Measurements from ENCODE around the gene RNF225.
"Not testable (repeated sequence)": the region's sequence is repeated elsewhere in the genome, so short reads cannot be mapped to it uniquely, and the experiment has no call there.

The RNF225 gene

DNA sequence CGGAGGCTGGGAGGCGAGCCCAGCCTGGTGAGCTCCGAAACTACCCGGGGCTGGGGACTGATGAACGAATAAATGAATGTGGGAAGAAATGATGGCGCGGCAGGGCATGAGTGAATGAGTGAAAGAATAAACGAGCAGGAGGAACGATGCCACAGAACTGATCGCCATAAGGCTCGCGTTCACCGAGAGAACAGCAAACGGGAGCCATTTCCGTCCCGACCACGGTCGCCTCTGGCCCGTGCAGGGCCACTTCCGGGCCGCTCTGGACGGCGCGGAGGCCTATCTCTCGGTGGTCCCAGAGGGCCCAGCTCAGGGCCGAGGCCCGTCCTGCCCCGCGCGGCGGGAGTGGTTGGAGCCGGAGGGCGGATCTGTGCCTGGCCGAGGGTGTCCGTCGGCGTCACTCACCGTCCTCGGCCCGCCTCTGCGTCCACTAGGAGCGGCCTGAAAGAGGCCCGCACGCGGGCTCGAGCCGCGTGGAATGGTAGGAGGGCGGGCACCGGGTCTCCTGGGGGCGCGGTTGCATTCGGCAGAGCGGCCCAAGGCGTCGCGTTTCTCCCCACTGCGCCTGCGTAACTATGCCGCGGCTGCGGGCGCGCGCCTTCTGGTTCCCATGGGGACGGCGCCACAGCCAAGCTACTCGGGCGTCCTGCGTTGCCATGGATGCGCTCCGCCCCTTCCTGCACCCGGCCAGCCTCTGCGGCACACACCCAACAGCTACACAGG is 33.0 kb upstream of the RNF225 start, which contains the start of gene ZNF497:
ZNF497 (minus strand) TSS at position 480 of the 723 bp plus-strand sequence. CDS start 5,116 bp downstream, outside the sequence.
- peak; percentile 94 for DNase-seq

GRCh38 chr19:58364146-58364545 is 31.3 kb upstream of the RNF225 start:
- DNase-seq: no peak

DNA sequence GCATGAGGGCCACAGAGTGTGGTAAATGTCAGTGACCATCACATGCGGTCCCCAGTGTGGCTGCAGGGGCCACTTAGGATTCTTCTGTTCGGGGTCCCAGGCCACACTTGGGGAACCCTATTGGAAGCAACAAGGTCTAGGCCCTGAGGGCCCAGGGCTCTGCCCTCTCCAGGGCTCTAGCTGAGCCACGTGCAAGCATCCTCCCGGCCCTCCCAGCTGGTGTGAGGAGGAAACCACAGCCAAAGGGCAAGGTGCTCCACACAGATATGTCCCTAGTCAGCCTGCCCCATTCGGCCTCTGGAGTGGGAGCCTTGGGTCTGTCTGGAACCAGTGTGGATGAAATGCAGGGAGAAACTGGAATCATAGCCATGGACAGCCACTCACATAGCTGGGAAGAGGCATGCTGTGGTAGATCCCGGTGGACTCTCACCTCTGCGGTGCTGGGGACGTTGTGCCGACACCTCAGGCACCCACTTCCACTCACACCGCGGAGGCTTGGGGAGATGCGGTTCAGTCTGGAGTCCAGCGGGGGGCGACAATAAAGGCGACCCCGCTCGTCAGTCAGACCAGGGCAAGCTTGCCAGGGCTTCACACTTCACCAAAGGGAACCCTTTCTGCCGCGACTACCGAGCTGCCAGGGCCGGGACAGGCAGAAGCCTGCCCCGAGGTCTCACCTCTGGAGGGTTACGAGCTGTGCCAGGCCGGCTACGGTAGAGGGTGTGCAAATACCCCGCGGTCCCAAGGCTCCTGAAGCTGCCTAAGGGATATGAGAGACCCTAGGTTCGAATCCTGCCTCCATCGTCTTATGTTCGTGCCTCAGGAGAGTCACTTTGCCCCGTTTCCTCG is 28.6 kb upstream of the RNF225 start:
- no peak for DNase-seq

GRCh38 chr19:58367698-58368454 is 27.6 kb upstream of the RNF225 start:
- no peak for DNase-seq

DNA sequence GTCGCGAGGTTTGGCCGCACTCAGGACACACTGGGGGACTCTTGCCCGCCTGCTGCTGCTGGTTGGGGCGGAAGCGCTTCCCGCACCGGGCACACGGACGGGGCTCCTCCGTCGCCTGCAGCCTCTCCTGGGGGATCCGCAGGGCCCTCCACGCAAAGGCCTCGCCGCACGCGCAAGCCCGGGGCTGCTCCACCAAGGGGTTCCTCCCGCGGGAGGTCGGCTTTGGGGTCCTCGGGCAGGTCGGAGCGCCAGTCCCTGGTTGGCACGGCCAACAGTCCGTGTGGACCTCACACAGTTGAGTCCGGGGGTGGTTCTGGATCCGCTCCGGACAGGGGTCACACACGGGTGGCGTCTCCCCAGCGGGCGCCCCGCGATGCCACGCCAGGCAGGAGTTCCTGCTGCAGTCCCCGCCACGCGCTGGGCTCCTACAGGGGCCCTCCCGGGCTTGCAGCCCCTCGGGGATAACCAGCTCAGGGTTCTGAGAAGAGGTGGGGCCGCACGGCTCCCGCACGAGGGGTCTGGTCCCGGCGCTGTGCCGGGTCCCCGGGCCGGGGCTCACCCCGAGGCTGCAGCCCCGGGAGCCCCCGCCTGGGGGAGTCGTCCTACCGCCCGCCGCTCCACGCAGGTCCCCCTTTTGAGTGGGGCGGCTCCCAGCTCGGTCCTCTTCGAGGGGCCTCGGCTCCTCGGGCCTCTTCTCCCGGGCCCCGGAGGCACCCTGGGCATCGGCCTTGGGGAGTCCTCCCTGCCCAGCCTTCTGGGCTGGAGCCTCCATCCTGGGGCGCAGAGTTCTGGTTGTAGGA is 26.7 kb upstream of the RNF225 start:
- DNase-seq: no peak

- no peak for DNase-seq
Measured at GRCh38 chr19:58372311-58373133, 22.9 kb upstream of the RNF225 start.

DNA sequence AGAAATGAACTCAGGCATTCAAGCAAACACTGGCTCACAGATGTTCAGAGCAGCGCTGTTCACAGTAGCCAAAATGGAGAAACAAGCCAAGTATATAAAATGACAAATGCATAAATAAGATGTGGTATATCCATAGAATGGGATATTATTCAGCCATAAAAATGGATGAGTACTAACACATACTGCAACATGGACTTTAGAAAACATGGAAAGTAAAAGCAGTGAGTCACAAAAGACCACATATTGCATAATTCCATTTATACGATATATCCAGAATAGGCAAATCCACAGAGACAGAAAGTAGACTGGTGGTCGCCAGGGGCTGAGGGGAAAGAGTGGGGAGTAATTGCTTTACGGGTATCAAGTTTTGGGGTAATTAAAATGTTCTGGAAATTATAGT is 21.3 kb upstream of the RNF225 start:
- no peak for DNase-seq

DNA sequence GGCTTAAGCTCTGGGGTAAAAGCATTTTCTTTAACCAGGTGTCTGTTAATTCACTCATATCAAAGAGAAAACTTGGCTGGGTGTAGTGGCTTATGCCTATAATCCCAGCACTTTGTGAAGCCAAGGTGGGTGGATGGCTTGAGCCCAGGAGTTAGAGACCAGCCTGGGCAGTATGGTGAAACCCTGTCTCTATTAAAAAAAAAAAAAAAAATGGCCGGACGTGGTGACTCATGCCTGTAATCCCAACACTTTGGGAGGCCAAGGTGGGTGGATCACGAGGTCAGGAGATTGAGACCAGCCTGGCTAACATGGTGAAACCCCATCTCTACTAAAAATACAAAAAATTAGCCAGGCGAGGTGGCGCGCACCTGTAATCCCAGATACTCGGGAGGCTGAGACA is 18.7 kb upstream of the RNF225 start:
- DNase-seq: not testable (repeated sequence)

- no peak for DNase-seq
Measured at GRCh38 chr19:58379246-58379645, 16.2 kb upstream of the RNF225 start.

DNA sequence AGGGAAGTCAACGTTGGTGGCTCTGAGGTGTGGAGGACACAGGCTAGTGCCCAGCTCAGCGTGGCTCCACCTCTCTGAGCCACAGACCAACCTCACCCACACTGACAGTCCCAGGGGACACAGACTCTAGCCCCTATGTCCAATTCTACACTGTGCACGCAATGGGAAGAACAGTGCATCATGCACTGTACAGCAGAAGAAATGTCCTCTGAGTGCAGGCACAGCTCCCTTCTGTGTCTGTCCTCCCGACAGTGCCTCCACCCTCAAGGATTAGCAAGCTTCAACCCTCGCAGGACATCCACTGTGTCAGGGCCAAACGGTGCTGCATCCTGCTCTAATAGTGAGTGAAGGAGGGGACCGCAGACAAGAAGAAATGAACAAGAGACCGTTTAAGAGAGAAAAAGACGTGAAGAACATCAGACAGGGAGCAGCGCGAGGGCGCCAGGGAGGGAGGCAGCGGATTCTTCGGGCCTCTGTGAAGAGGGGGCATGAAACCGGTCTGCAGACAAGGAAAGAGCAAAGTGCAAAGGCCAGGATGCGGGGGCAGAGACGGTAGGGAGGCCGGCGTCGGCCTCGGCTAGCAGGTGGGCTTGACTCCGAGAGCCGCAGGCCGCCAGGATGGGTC is 15.3 kb upstream of the RNF225 start:
- no peak for DNase-seq

- DNase-seq: peak; percentile 100
Measured at GRCh38 chr19:58380662-58381459, 14.6 kb upstream of the RNF225 start, which contains the start of gene ZNF837. Gene ZNF837, minus strand, starts transcription at chr19:58381030. Its CDS starts 11,698 bp downstream, at chr19:58369332.

GRCh38 chr19:58381460-58382212 is 13.8 kb upstream of the RNF225 start:
- DNase-seq: no peak

GRCh38 chr19:58382997-58383603 is 12.4 kb upstream of the RNF225 start:
- no peak for DNase-seq

- DNase-seq: no peak
Measured at GRCh38 chr19:58385313-58385890, 10.1 kb upstream of the RNF225 start.

- no peak for DNase-seq
Measured at GRCh38 chr19:58385891-58386575, 9.4 kb upstream of the RNF225 start.

DNA sequence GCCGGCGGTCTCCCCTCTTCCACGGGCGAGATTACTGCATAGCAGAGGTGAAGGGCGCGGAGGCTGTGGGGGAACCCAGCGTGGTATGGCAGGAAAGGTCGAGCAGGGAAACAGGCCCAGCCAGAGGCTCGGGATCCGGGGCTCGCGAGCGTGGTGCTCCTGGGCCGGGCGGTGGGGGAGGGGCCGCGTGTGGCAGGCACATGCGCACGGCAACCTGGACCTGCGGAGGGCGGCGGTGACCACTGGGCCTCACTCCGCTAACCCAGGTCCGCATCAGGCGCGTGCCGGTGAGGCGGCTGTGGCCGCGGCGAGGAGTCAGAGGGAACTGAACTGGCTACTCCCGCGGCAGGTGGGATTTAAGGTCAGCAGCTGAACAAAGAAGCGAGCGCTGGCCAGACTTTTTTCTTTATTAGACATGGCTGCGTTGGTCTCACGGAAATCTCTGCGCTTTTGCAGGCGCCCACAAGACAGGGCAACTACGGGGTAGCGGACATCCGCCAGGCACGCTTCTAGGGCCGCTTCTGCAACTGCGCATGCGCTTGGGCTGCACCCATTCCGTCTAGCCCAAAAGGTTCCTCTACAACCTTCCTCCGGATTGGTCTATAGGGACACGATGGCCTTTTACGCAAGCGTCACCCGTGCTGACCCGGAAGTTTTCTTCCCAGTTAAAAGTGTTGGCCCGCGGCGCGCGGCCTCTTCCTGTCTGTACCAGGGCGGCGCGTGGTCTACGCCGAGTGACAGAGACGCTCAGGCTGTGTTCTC is 8.7 kb upstream of the RNF225 start, which contains the start of gene RPS5:
RPS5 (plus strand) TSS at position 694 of the 762 bp plus-strand sequence. CDS start 869 bp downstream, outside the sequence.
- peak; percentile 96 for DNase-seq
